HG03039 (cell line): ENCODE measurements around the gene GALNT1.

ENCODE experiments used
- ATAC-seq: cut with Tn5 transposase; IDR thresholded peaks from one replicate; pipeline ENCODE4 v1.9.1; 2021; ENCODE audit warnings: mild to moderate bottlenecking, moderate library complexity; ENCODE audit not compliant: unreplicated experiment

The GALNT1 gene

GRCh38 chr18:35662293-35663062 is 80.9 kb downstream of the GALNT1 start:
- no peak for ATAC-seq

- no peak for ATAC-seq
Observed at GRCh38 chr18:35671966-35672603, 90.5 kb downstream of the GALNT1 start.

- no peak for ATAC-seq
Observed at GRCh38 chr18:35672897-35673296, 91.4 kb downstream of the GALNT1 start.

- no peak for ATAC-seq
Observed at GRCh38 chr18:35673682-35674081, 92.1 kb downstream of the GALNT1 start.

GRCh38 chr18:35680139-35680551 is 98.6 kb downstream of the GALNT1 start:
- ATAC-seq, result no peak

GRCh38 chr18:35682281-35682867 is 100.8 kb downstream of the GALNT1 start:
- ATAC-seq, result no peak

GRCh38 chr18:35683021-35683420 is 101.5 kb downstream of the GALNT1 start:
- ATAC-seq, result no peak

- ATAC-seq, result peak; percentile 70
Observed at GRCh38 chr18:35688757-35689156, 107.2 kb downstream of the GALNT1 start.

- no peak for ATAC-seq
Observed at GRCh38 chr18:35689728-35690127, 108.2 kb downstream of the GALNT1 start.

GRCh38 chr18:35691625-35692024 is 110.1 kb downstream of the GALNT1 start:
- ATAC-seq, result no peak

- ATAC-seq, result no peak
Observed at GRCh38 chr18:35692866-35693265, 111.3 kb downstream of the GALNT1 start.

GRCh38 chr18:35693829-35694228 is 112.3 kb downstream of the GALNT1 start:
- ATAC-seq, result no peak

- ATAC-seq, result no peak
Observed at GRCh38 chr18:35694808-35695207, 113.3 kb downstream of the GALNT1 start.

GRCh38 chr18:35695384-35695783 is 113.8 kb downstream of the GALNT1 start:
- no peak for ATAC-seq

- no peak for ATAC-seq
Observed at GRCh38 chr18:35695803-35696202, 114.3 kb downstream of the GALNT1 start.

- ATAC-seq, result no peak
Observed at GRCh38 chr18:35696307-35696706, 114.8 kb downstream of the GALNT1 start.

- no peak for ATAC-seq
Observed at GRCh38 chr18:35697869-35698268, 116.3 kb downstream of the GALNT1 start.

- ATAC-seq, result no peak
Observed at GRCh38 chr18:35703043-35703688, 121.6 kb downstream of the GALNT1 start.

- ATAC-seq, result no peak
Observed at GRCh38 chr18:35705988-35706387, 124.4 kb downstream of the GALNT1 start.

GRCh38 chr18:35707247-35707646 is 125.7 kb downstream of the GALNT1 start:
- ATAC-seq, result no peak

- ATAC-seq, result no peak
Observed at GRCh38 chr18:35707674-35708073, 126.1 kb downstream of the GALNT1 start.

- no peak for ATAC-seq
Observed at GRCh38 chr18:35710581-35710980, 129.0 kb downstream of the GALNT1 start.
